ENCODE results near the gene ZMPSTE24.

ZMPSTE24 gene

GRCh38 chr1:40299366-40300248 is 41.6 kb downstream of the ZMPSTE24 start:
- no peaks in the 10 kb centered on the region for H3K27me3 ChIP-seq (ENCODE audit: insufficient read depth, low read depth, severe bottlenecking)
- H3K9me3 ChIP-seq (ENCODE audit: severe bottlenecking), result no peaks in the 10 kb centered on the region
- H3K27ac ChIP-seq, result no peak overlapping the region
- no peaks in the 10 kb centered on the region for H3K36me3 ChIP-seq
- H3K4me3 ChIP-seq (ENCODE audit: low read depth, low read length), result no peak overlapping the region
- DNase-seq, result no peak
- TF ChIP-seq, protein P1, sequence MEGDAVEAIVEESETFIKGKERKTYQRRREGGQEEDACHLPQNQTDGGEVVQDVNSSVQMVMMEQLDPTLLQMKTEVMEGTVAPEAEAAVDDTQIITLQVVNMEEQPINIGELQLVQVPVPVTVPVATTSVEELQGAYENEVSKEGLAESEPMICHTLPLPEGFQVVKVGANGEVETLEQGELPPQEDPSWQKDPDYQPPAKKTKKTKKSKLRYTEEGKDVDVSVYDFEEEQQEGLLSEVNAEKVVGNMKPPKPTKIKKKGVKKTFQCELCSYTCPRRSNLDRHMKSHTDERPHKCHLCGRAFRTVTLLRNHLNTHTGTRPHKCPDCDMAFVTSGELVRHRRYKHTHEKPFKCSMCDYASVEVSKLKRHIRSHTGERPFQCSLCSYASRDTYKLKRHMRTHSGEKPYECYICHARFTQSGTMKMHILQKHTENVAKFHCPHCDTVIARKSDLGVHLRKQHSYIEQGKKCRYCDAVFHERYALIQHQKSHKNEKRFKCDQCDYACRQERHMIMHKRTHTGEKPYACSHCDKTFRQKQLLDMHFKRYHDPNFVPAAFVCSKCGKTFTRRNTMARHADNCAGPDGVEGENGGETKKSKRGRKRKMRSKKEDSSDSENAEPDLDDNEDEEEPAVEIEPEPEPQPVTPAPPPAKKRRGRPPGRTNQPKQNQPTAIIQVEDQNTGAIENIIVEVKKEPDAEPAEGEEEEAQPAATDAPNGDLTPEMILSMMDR (IDR thresholded peaks at IDR 0.05; ENCODE audit: low read depth, low read length), result no peak

GRCh38 chr1:40300249-40300567 is 42.2 kb downstream of the ZMPSTE24 start:
- no peaks in the 10 kb centered on the region for H3K36me3 ChIP-seq
- H3K27ac ChIP-seq, result no peak overlapping the region
- TF ChIP-seq, protein P1 (IDR thresholded peaks at IDR 0.05; ENCODE audit: low read depth, low read length), result no peak
- no peaks in the 10 kb centered on the region for H3K27me3 ChIP-seq (ENCODE audit: insufficient read depth, low read depth, severe bottlenecking)
- H3K9me3 ChIP-seq (ENCODE audit: severe bottlenecking), result no peaks in the 10 kb centered on the region
- H3K4me3 ChIP-seq (ENCODE audit: low read depth, low read length), result no peak overlapping the region
- no peak for DNase-seq

DNA sequence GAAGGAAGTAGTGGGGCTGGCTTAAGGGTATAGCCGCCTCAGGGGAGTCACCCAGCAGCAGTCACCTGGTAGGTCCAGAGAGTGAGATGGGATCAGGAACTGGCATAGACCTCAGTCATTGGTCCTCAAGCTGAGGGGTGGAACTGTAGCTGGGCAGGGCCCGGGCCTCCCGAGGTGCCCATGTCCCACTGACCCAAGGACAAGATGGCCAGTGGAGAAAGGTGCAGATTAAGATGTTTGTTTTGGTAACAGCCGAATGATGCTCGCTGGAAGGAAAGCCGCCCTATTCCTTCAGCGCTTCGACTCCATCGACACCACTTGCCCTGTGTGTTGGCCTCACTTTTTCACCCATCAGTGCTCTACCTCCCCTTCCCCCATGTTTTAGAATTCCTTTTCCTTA is 42.6 kb downstream of the ZMPSTE24 start:
- no peak overlapping the region for H3K4me3 ChIP-seq (ENCODE audit: low read depth, low read length)
- DNase-seq, result no peak
- TF ChIP-seq, protein P1 (IDR thresholded peaks at IDR 0.05; ENCODE audit: low read depth, low read length), result no peak
- no peaks in the 10 kb centered on the region for H3K36me3 ChIP-seq
- no peaks in the 10 kb centered on the region for H3K9me3 ChIP-seq (ENCODE audit: severe bottlenecking)
- no peaks in the 10 kb centered on the region for H3K27me3 ChIP-seq (ENCODE audit: insufficient read depth, low read depth, severe bottlenecking)
- H3K27ac ChIP-seq, result no peak overlapping the region

DNA sequence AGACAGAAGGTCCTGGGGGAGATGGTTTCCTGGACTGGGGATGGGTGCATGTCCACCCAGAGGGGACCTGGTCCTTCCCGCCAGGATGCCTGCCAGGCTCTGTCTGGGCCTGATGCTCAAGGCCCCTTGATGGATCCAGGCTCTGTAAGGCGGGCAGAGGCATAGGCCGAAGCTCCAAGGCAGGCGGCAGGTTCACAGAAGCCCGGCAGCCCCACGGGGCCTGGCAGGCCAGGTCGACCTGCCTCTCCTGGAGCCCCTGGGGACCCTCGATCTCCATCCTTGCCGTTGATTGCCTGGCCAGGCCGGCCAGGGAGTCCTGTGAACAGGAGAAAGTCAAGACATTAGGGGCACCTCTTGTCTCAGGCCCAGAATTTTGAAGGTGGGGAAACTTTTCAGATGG is 43.0 kb downstream of the ZMPSTE24 start:
- TF ChIP-seq, protein P1 (IDR thresholded peaks at IDR 0.05; ENCODE audit: low read depth, low read length), result no peak
- Histone ChIP-seq H3K27me3 (ENCODE audit: insufficient read depth, low read depth, severe bottlenecking) (no peaks in the 10 kb centered on the region), H3K9me3 (ENCODE audit: severe bottlenecking) (no peaks in the 10 kb centered on the region), H3K4me3 (ENCODE audit: low read depth, low read length) (no peak overlapping the region), H3K27ac (no peak overlapping the region), H3K36me3 (no peaks in the 10 kb centered on the region)
- no peak for DNase-seq

DNA sequence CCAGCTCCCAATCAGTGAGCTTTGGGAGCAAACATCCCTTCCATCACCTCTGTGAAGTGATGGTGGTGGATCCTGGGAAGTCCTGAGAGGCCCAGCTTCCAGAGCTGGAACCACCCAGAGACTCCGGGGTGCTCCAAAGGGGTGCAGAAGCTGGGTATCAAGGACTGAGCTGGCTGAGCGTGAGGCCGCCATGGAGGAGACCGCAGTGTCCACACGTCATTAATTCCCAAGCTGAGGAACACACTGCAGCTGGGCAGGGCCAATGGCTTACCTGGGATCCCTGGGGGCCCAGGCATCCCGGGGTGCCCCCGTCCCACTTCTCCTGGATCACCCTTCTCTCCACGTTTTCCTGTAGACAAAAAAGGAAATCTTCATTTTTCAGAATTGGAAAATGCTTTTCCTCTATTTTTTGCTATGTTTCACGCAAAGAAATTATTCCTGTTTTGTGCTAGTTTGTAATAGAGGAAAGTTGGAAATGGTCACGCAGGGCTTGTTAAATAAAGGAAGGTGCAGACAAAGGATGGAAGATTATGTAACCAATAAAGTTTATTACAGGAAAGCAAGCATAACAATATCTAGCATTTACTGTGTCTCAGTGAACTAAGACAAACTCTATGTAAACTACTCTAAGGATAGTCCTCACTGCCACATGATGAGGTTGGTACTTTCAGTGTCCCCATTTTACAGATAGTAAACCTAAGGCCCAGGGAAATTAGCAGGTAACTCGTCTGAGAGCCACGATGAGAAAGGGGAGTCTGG is 43.7 kb downstream of the ZMPSTE24 start:
- Histone ChIP-seq H3K27ac (no peak overlapping the region), H3K27me3 (ENCODE audit: insufficient read depth, low read depth, severe bottlenecking) (no peaks in the 10 kb centered on the region), H3K36me3 (no peaks in the 10 kb centered on the region), H3K9me3 (ENCODE audit: severe bottlenecking) (no peaks in the 10 kb centered on the region), H3K4me3 (ENCODE audit: low read depth, low read length) (no peak overlapping the region)
- TF ChIP-seq, protein P1 (IDR thresholded peaks at IDR 0.05; ENCODE audit: low read depth, low read length), result no peak
- DNase-seq, result no peak

Measured in WERI-Rb-1 (cell line).